HepG2 (cell line): ENCODE results near the gene HMGCS2. TPM values are rescaled to one million over a fixed set of nuclear protein-coding genes. Genes with fewer than 3 reads are reported as not detected.

ENCODE experiments used
- GTF3A ChIP-seq: sonication (generic); formaldehyde crosslinking; conservative IDR thresholded peaks from 2 replicates; pipeline ENCODE4 v1.4.0; 2020; ENCODE audit warnings: mild to moderate bottlenecking, missing genetic modification reagents
- HDAC1 ChIP-seq: sonication (generic); formaldehyde crosslinking; IDR thresholded peaks from 2 replicates; pipeline ENCODE4 v1.5.1; 2020; ENCODE audit warnings: mild to moderate bottlenecking, missing genetic modification reagents
- KAT2B ChIP-seq: fragments of 150-350 bp; IDR thresholded peaks from 2 replicates; pipeline ENCODE4 v1.6.1; 2014; ENCODE audit warnings: low read depth, low read length, borderline replicate concordance
- RXRB ChIP-seq: IDR thresholded peaks from 2 replicates; pipeline ENCODE4 v1.6.1; 2016; ENCODE audit warnings: borderline replicate concordance, missing genetic modification reagents, missing compliant biosample characterization
- TRIM24 ChIP-seq: sonication (generic); formaldehyde crosslinking; IDR thresholded peaks from 2 replicates; pipeline ENCODE4 v1.8.0; 2022; ENCODE audit warnings: mild to moderate bottlenecking, missing genetic modification reagents
- polyA plus RNA-seq, 8 experiments: library from polyadenylated mRNA; depleted of rRNA in 3 of 8; stranded (reverse) in 7 of 8; unstranded in 1 of 8; fragments of >200 nt; fragmentation: Illumina TruSeq in 4 of 8; extraction: Trizol in 4 of 8; gene quantifications; 2 replicates each; pipeline versions ENCODE4 v1.2.1 to v1.2.3, GENCODE V29; 2011 to 2016; ENCODE audit warnings: low read depth in 4 of 8, missing spikeins in 1 of 8, mixed read lengths in 1 of 8; ENCODE audit not compliant: insufficient read depth in 1 of 8
- total RNA-seq, 5 experiments: library from RNA; depleted of rRNA; stranded (reverse); fragments of >200 nt; fragmentation: Illumina TruSeq; extraction: Trizol; gene quantifications; 2 replicates each; pipeline ENCODE4 v1.2.3, GENCODE V29; 2016; ENCODE audit warnings: low read depth in 1 of 5
- TF ChIP-seq, protein P1 (sequence below): sonication (generic); formaldehyde crosslinking; IDR thresholded peaks from 2 replicates; pipeline ENCODE4 v1.5.1; 2020; ENCODE audit warnings: mild to moderate bottlenecking, missing genetic modification reagents, moderate library complexity
- TF ChIP-seq, protein P2 (sequence below): sonication (generic); formaldehyde crosslinking; IDR thresholded peaks from 2 replicates; pipeline ENCODE4 v1.5.0; 2020; ENCODE audit warnings: mild to moderate bottlenecking, missing genetic modification reagents

HMGCS2 gene
- total and polyA plus RNA-seq, 2 of the 13 experiments (the other 11 are each of a cell fraction or from before 2014, with no cell fraction given) = 0.44 to 1.5 TPM

DNA sequence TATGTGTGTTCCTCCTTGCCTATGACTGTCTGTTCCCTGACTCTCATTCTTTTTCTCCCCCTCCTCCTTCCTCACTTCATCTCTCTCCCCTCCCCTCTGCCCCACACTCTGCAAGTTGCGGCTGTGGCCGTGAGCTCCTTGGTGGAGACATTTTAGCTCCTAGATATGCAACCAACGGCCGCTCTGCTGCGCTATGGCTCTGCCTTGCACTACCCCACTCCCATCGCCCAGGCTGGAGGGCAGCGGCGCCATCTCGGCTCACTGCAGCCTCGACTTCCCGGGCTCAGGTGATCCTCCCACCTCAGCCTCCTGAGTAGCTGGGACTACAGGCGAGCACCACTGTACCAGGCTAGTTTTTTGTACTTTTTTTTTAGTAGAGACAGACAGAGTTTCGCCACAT, 37.0 kb upstream of the HMGCS2 start (continued):
- TF ChIP-seq, protein P1, sequence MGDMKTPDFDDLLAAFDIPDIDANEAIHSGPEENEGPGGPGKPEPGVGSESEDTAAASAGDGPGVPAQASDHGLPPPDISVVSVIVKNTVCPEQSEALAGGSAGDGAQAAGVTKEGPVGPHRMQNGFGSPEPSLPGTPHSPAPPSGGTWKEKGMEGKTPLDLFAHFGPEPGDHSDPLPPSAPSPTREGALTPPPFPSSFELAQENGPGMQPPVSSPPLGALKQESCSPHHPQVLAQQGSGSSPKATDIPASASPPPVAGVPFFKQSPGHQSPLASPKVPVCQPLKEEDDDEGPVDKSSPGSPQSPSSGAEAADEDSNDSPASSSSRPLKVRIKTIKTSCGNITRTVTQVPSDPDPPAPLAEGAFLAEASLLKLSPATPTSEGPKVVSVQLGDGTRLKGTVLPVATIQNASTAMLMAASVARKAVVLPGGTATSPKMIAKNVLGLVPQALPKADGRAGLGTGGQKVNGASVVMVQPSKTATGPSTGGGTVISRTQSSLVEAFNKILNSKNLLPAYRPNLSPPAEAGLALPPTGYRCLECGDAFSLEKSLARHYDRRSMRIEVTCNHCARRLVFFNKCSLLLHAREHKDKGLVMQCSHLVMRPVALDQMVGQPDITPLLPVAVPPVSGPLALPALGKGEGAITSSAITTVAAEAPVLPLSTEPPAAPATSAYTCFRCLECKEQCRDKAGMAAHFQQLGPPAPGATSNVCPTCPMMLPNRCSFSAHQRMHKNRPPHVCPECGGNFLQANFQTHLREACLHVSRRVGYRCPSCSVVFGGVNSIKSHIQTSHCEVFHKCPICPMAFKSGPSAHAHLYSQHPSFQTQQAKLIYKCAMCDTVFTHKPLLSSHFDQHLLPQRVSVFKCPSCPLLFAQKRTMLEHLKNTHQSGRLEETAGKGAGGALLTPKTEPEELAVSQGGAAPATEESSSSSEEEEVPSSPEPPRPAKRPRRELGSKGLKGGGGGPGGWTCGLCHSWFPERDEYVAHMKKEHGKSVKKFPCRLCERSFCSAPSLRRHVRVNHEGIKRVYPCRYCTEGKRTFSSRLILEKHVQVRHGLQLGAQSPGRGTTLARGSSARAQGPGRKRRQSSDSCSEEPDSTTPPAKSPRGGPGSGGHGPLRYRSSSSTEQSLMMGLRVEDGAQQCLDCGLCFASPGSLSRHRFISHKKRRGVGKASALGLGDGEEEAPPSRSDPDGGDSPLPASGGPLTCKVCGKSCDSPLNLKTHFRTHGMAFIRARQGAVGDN (CRISPR knock-in tag) = 0 out of 2 replicates have a peak, but pooled peaks have one; percentile 19
- TF ChIP-seq GTF3A (CRISPR knock-in tag) (no peak), RXRB (no peak), TRIM24 (CRISPR knock-in tag) (no peak), HDAC1 (CRISPR knock-in tag) (no peak), KAT2B (no peak)
- TF ChIP-seq, protein P2, sequence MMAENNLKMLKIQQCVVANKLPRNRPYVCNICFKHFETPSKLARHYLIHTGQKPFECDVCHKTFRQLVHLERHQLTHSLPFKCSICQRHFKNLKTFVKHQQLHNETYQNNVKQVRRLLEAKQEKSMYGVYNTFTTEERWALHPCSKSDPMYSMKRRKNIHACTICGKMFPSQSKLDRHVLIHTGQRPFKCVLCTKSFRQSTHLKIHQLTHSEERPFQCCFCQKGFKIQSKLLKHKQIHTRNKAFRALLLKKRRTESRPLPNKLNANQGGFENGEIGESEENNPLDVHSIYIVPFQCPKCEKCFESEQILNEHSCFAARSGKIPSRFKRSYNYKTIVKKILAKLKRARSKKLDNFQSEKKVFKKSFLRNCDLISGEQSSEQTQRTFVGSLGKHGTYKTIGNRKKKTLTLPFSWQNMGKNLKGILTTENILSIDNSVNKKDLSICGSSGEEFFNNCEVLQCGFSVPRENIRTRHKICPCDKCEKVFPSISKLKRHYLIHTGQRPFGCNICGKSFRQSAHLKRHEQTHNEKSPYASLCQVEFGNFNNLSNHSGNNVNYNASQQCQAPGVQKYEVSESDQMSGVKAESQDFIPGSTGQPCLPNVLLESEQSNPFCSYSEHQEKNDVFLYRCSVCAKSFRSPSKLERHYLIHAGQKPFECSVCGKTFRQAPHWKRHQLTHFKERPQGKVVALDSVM (CRISPR knock-in tag) = peak; percentile 25; the same call in 1 of the 2 replicates
